Ammon's horn (tissue), 1 donor: ENCODE measurements around the gene SVEP1.

ENCODE experiments used
- DNase-seq: peaks from one replicate; pipeline ENCODE4 v3.0.0-alpha.2; 2016; ENCODE audit warnings: low spot score

SVEP1 gene

DNA sequence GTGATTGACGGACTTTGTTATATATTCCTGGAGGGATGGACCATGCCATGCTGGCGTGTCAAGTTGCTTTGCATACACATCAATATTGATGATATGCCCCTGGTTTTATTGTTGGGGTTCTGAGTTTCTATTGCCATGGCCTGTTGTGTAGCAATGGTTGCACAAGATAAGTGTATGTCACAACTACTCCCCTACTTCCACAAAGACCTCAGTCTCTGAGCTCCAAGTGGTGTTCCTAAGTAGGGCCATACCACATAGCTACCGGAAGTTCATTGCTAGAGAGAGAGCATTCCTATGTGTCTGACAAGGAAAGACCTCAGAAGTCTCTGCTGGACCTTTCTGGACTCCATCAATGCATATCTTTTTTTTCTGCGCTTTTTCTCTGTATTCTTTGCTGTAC, 261.6 kb downstream of the SVEP1 start:
- DNase-seq: no peak

DNA sequence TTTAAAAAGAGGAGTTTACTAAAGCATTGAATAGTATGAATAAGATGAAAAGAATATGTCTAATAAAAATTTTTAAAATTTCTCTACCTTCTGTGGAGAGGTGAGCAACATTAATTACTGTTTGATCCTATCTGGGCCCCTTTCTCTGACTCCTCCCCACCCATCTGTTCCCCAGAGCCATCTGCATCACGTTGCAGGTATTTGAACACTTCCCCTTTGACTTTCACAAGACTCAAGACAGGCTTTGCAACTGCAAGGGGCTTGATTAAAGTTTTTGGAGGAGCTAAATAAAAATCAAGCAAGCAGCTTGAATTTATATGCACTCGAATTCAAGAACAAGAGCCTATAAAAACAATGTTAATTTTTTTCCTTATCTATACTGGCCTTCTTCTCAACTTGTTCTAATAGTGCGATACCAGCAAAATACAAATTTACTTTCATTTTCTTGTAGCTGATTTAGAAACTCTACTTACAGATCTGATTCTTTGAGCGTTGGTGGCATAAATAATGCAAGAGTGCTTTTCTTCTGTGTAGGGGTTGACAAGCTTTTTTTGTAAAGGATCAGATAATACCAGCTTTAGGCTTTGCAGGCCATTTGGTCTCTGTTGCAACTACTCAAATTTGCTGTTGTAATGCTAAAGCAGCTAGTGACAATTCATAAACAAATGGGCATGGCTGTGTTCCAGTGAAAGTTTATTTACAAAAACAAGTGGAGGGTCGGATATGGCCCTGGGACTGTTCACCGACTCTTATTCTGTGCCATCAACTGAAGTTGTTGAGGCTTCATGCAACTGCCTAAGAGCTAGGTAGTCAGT, 263.1 kb downstream of the SVEP1 start:
- DNase-seq: no peak
